Measurements from ENCODE around the gene SPATA4.
A peak's percentile ranks its signal among the peaks of the same experiment; 100 is the strongest.

SPATA4 gene

DNA sequence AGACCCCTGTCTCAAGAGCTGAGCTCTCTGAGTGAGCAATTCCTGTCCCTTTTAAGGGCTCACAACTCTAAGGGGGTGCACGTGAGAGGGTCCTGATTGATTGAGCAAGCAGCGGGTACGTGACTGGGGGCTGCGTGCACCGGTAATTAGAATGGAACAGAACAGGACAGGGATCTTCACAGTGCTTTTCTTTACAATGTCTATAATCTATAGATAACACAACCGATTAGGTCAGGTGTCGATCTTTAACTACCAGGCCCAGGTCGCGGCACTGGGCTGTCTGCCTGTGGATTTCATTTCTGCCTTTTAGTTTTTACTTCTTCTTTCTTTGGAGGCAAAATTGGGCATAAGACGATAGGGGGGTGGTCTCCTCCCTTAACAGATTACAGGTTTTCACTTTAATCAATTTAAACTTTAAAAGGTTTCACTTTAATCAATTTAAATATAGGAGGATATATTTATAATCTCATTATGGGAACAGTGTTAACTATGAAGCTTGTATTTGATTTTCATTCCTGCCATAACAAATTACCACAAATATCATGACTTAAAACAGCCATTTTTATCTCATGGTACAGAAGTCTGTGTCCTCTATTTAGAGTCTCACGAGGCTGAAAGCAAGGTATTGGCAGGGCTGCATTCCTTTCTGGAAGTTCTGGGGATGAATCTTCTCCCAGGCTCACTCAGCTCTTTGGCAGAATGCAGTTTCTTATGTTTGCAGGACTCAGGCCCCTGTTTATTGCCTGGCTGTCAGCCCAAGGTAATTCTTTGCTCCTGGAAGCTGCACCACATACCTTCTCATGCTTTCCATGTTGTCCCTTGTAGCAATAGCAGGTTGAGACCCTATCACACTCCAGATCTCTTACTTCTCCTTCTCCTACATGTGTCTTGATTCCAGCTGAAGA is 5.2 kb downstream of the SPATA4 start:
- H3K4me1 ChIP-seq (ENCODE audit: control insufficient read depth, insufficient read depth, low read length) = peaks cover 24% of the 10 kb centered on the region
- H3K36me3 ChIP-seq (ENCODE audit: control insufficient read depth, insufficient read depth, low read length) = no peaks in the 10 kb centered on the region
- no peak overlapping the region for H3K4me3 ChIP-seq (ENCODE audit: low read depth, low read length)
- no peak overlapping the region for H3K27ac ChIP-seq (ENCODE audit: low read depth, low read length)
- no peak overlapping the region for H3K9ac ChIP-seq (ENCODE audit: low read length)
- H3K9me3 ChIP-seq (ENCODE audit: control insufficient read depth, insufficient read depth, low read depth, low read length) = no peaks in the 10 kb centered on the region
- no peaks in the 10 kb centered on the region for H3K27me3 ChIP-seq (ENCODE audit: control insufficient read depth, insufficient read depth, low read length)

DNA sequence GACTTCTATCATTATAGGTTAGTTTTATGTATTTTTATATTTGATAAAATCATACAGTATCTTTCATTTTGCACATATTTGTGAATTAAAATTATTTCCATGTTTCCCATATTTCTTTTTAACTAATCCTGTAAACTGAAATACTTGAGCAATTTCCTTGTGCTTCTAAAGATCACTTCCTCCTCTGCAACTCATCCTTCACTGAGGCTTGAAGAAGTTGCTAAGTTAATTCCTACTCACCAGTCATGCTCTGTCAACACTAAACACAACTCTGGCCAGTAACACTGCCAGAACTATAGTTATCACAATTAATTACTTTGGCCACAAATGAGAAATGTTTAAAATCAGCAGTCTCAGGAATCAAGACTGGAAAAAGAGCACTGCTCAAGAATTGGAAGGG is 6.7 kb downstream of the SPATA4 start:
- peaks cover 24% of the 10 kb centered on the region for H3K4me1 ChIP-seq (ENCODE audit: control insufficient read depth, insufficient read depth, low read length)
- no peaks in the 10 kb centered on the region for H3K36me3 ChIP-seq (ENCODE audit: control insufficient read depth, insufficient read depth, low read length)
- no peak overlapping the region for H3K9ac ChIP-seq (ENCODE audit: low read length)
- H3K4me3 ChIP-seq (ENCODE audit: low read depth, low read length) = no peak overlapping the region
- no peak overlapping the region for H3K27ac ChIP-seq (ENCODE audit: low read depth, low read length)
- H3K27me3 ChIP-seq (ENCODE audit: control insufficient read depth, insufficient read depth, low read length) = no peaks in the 10 kb centered on the region
- H3K9me3 ChIP-seq (ENCODE audit: control insufficient read depth, insufficient read depth, low read depth, low read length) = no peaks in the 10 kb centered on the region

GRCh38 chr4:176187624-176188023 is 7.8 kb downstream of the SPATA4 start:
- no peaks in the 10 kb centered on the region for H3K9me3 ChIP-seq (ENCODE audit: control insufficient read depth, insufficient read depth, low read depth, low read length)
- H3K4me1 ChIP-seq (ENCODE audit: control insufficient read depth, insufficient read depth, low read length) = peaks cover 24% of the 10 kb centered on the region
- H3K9ac ChIP-seq (ENCODE audit: low read length) = no peak overlapping the region
- no peaks in the 10 kb centered on the region for H3K27me3 ChIP-seq (ENCODE audit: control insufficient read depth, insufficient read depth, low read length)
- no peak overlapping the region for H3K27ac ChIP-seq (ENCODE audit: low read depth, low read length)
- H3K36me3 ChIP-seq (ENCODE audit: control insufficient read depth, insufficient read depth, low read length) = no peaks in the 10 kb centered on the region
- no peak overlapping the region for H3K4me3 ChIP-seq (ENCODE audit: low read depth, low read length)

GRCh38 chr4:176186671-176187395 is 8.6 kb downstream of the SPATA4 start:
- no peaks in the 10 kb centered on the region for H3K27me3 ChIP-seq (ENCODE audit: control insufficient read depth, insufficient read depth, low read length)
- H3K4me1 ChIP-seq (ENCODE audit: control insufficient read depth, insufficient read depth, low read length) = peaks cover 24% of the 10 kb centered on the region
- H3K27ac ChIP-seq (ENCODE audit: low read depth, low read length) = peak overlapping the region; percentile 35; the same call in 1 of the 2 replicates
- no peak overlapping the region for H3K4me3 ChIP-seq (ENCODE audit: low read depth, low read length)
- H3K9ac ChIP-seq (ENCODE audit: low read length) = no peak overlapping the region
- H3K36me3 ChIP-seq (ENCODE audit: control insufficient read depth, insufficient read depth, low read length) = no peaks in the 10 kb centered on the region
- no peaks in the 10 kb centered on the region for H3K9me3 ChIP-seq (ENCODE audit: control insufficient read depth, insufficient read depth, low read depth, low read length)

- Histone ChIP-seq H3K36me3 (ENCODE audit: control insufficient read depth, insufficient read depth, low read length) (no peaks in the 10 kb centered on the region), H3K27me3 (ENCODE audit: control insufficient read depth, insufficient read depth, low read length) (no peaks in the 10 kb centered on the region), H3K4me3 (ENCODE audit: low read depth, low read length) (no peak overlapping the region), H3K9ac (ENCODE audit: low read length) (no peak overlapping the region), H3K27ac (ENCODE audit: low read depth, low read length) (peak overlapping the region; percentile 35; the same call in 1 of the 2 replicates), H3K4me1 (ENCODE audit: control insufficient read depth, insufficient read depth, low read length) (peaks cover 24% of the 10 kb centered on the region), H3K9me3 (ENCODE audit: control insufficient read depth, insufficient read depth, low read depth, low read length) (no peaks in the 10 kb centered on the region)
These were observed 9.3 kb downstream of the SPATA4 start for GRCh38 chr4:176186067-176186466.

GRCh38 chr4:176185051-176185450 is 10.3 kb downstream of the SPATA4 start:
- no peak overlapping the region for H3K27ac ChIP-seq (ENCODE audit: low read depth, low read length)
- H3K27me3 ChIP-seq (ENCODE audit: control insufficient read depth, insufficient read depth, low read length) = no peaks in the 10 kb centered on the region
- no peak overlapping the region for H3K4me3 ChIP-seq (ENCODE audit: low read depth, low read length)
- H3K36me3 ChIP-seq (ENCODE audit: control insufficient read depth, insufficient read depth, low read length) = no peaks in the 10 kb centered on the region
- no peaks in the 10 kb centered on the region for H3K9me3 ChIP-seq (ENCODE audit: control insufficient read depth, insufficient read depth, low read depth, low read length)
- no peak overlapping the region for H3K9ac ChIP-seq (ENCODE audit: low read length)
- peaks cover 19% of the 10 kb centered on the region for H3K4me1 ChIP-seq (ENCODE audit: control insufficient read depth, insufficient read depth, low read length)

- no peak overlapping the region for H3K4me3 ChIP-seq (ENCODE audit: low read depth, low read length)
- no peaks in the 10 kb centered on the region for H3K9me3 ChIP-seq (ENCODE audit: control insufficient read depth, insufficient read depth, low read depth, low read length)
- no peaks in the 10 kb centered on the region for H3K4me1 ChIP-seq (ENCODE audit: control insufficient read depth, insufficient read depth, low read length)
- no peaks in the 10 kb centered on the region for H3K36me3 ChIP-seq (ENCODE audit: control insufficient read depth, insufficient read depth, low read length)
- H3K9ac ChIP-seq (ENCODE audit: low read length) = no peak overlapping the region
- H3K27ac ChIP-seq (ENCODE audit: low read depth, low read length) = no peak overlapping the region
- H3K27me3 ChIP-seq (ENCODE audit: control insufficient read depth, insufficient read depth, low read length) = no peaks in the 10 kb centered on the region
These were observed 32.3 kb downstream of the SPATA4 start for GRCh38 chr4:176163041-176163440.

GRCh38 chr4:176156656-176157055 is 38.7 kb downstream of the SPATA4 start:
- H3K36me3 ChIP-seq (ENCODE audit: control insufficient read depth, insufficient read depth, low read length) = no peaks in the 10 kb centered on the region
- no peak overlapping the region for H3K27ac ChIP-seq (ENCODE audit: low read depth, low read length)
- H3K9ac ChIP-seq (ENCODE audit: low read length) = no peak overlapping the region
- H3K9me3 ChIP-seq (ENCODE audit: control insufficient read depth, insufficient read depth, low read depth, low read length) = no peaks in the 10 kb centered on the region
- H3K4me1 ChIP-seq (ENCODE audit: control insufficient read depth, insufficient read depth, low read length) = no peaks in the 10 kb centered on the region
- no peak overlapping the region for H3K4me3 ChIP-seq (ENCODE audit: low read depth, low read length)
- H3K27me3 ChIP-seq (ENCODE audit: control insufficient read depth, insufficient read depth, low read length) = no peaks in the 10 kb centered on the region

DNA sequence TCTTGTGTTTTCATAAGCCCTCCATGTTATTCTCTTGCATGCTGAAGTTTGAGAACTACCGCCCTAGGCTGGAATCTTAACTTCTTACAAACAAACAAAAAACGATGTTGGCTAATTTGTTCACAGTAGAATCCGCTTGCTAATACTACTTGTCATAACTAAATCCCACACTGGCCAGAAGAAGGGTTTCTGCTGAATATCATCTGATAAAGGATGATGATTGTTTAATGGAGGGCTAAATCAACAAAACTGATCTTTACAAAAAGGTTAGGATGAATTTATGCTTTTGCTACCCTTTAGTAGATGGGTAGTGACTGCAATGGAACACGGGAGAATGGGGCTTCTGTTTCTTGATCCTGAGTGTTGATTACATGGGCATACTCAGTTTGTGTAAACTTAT is 42.3 kb downstream of the SPATA4 start:
- Histone ChIP-seq H3K9ac (ENCODE audit: low read length) (no peak overlapping the region), H3K27me3 (ENCODE audit: control insufficient read depth, insufficient read depth, low read length) (no peaks in the 10 kb centered on the region), H3K4me3 (ENCODE audit: low read depth, low read length) (no peak overlapping the region), H3K9me3 (ENCODE audit: control insufficient read depth, insufficient read depth, low read depth, low read length) (no peaks in the 10 kb centered on the region), H3K36me3 (ENCODE audit: control insufficient read depth, insufficient read depth, low read length) (no peaks in the 10 kb centered on the region), H3K27ac (ENCODE audit: low read depth, low read length) (no peak overlapping the region), H3K4me1 (ENCODE audit: control insufficient read depth, insufficient read depth, low read length) (no peaks in the 10 kb centered on the region)

GRCh38 chr4:176150704-176151103 is 44.7 kb downstream of the SPATA4 start:
- Histone ChIP-seq H3K36me3 (ENCODE audit: control insufficient read depth, insufficient read depth, low read length) (no peaks in the 10 kb centered on the region), H3K9ac (ENCODE audit: low read length) (no peak overlapping the region), H3K9me3 (ENCODE audit: control insufficient read depth, insufficient read depth, low read depth, low read length) (no peaks in the 10 kb centered on the region), H3K27ac (ENCODE audit: low read depth, low read length) (no peak overlapping the region), H3K4me3 (ENCODE audit: low read depth, low read length) (no peak overlapping the region), H3K27me3 (ENCODE audit: control insufficient read depth, insufficient read depth, low read length) (no peaks in the 10 kb centered on the region), H3K4me1 (ENCODE audit: control insufficient read depth, insufficient read depth, low read length) (no peaks in the 10 kb centered on the region)

DNA sequence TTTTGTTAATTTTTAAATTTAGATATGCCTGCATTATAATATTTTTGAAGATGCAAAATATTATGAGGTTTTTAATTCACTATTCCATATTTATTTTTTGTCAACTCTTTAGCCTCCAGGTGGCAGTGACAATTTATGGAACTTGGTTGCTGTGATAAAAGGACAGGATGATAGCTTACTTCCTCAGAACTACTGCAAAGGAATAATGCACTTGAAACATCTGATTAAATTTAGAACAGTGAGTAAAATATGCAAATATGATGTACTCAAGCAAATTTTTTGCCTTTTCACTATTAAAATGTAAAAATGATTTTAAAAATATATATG is 45.1 kb downstream of the SPATA4 start:
- no peak overlapping the region for H3K9ac ChIP-seq (ENCODE audit: low read length)
- H3K9me3 ChIP-seq (ENCODE audit: control insufficient read depth, insufficient read depth, low read depth, low read length) = no peaks in the 10 kb centered on the region
- H3K4me1 ChIP-seq (ENCODE audit: control insufficient read depth, insufficient read depth, low read length) = no peaks in the 10 kb centered on the region
- H3K27ac ChIP-seq (ENCODE audit: low read depth, low read length) = no peak overlapping the region
- H3K27me3 ChIP-seq (ENCODE audit: control insufficient read depth, insufficient read depth, low read length) = no peaks in the 10 kb centered on the region
- no peaks in the 10 kb centered on the region for H3K36me3 ChIP-seq (ENCODE audit: control insufficient read depth, insufficient read depth, low read length)
- no peak overlapping the region for H3K4me3 ChIP-seq (ENCODE audit: low read depth, low read length)

Measured in HUES6 (cell line).